ENCODE data around the gene GNG5. TPM values are rescaled to one million over a fixed set of nuclear protein-coding genes. Genes with fewer than 3 reads are reported as not detected.

GNG5 gene
- total RNA-seq, 1 donor from 2014 or later: 119 TPM

- ATAC-seq (no peak), DNase-seq (no peak)
- intact Hi-C loops (cut with DNase I): no loop called here
- Histone ChIP-seq H3K4me1 (no peaks in the 10 kb centered on the region), H3K9me3 (no peaks in the 10 kb centered on the region), H3K4me3 (no peak overlapping the region), H3K36me3 (peaks cover 66% of the 10 kb centered on the region), H3K27me3 (ENCODE audit: low read depth) (no peaks in the 10 kb centered on the region), H3K27ac (no peak overlapping the region)
- TF ChIP-seq, protein P1, sequence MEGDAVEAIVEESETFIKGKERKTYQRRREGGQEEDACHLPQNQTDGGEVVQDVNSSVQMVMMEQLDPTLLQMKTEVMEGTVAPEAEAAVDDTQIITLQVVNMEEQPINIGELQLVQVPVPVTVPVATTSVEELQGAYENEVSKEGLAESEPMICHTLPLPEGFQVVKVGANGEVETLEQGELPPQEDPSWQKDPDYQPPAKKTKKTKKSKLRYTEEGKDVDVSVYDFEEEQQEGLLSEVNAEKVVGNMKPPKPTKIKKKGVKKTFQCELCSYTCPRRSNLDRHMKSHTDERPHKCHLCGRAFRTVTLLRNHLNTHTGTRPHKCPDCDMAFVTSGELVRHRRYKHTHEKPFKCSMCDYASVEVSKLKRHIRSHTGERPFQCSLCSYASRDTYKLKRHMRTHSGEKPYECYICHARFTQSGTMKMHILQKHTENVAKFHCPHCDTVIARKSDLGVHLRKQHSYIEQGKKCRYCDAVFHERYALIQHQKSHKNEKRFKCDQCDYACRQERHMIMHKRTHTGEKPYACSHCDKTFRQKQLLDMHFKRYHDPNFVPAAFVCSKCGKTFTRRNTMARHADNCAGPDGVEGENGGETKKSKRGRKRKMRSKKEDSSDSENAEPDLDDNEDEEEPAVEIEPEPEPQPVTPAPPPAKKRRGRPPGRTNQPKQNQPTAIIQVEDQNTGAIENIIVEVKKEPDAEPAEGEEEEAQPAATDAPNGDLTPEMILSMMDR (IDR thresholded peaks at IDR 0.05): no peak
These were observed 16.6 kb downstream of the GNG5 start for GRCh38 chr1:84489766-84490165.

- intact Hi-C loops (cut with DNase I): no loop called here
- Histone ChIP-seq H3K36me3 (peaks cover 64% of the 10 kb centered on the region), H3K27me3 (ENCODE audit: low read depth) (no peaks in the 10 kb centered on the region), H3K9me3 (no peaks in the 10 kb centered on the region), H3K27ac (no peak overlapping the region), H3K4me1 (no peaks in the 10 kb centered on the region), H3K4me3 (no peak overlapping the region)
- no peak for DNase-seq
- TF ChIP-seq, protein P1 (IDR thresholded peaks at IDR 0.05): no peak
- ATAC-seq: no peak
These were observed 18.3 kb downstream of the GNG5 start for GRCh38 chr1:84488107-84488506.

GRCh38 chr1:84481317-84481716, 25.1 kb downstream of the GNG5 start:
- TF ChIP-seq, protein P1 (IDR thresholded peaks at IDR 0.05): no peak
- intact Hi-C loops (cut with DNase I): no loop called here
- Histone ChIP-seq H3K9me3 (no peaks in the 10 kb centered on the region), H3K36me3 (peaks cover 40% of the 10 kb centered on the region), H3K4me1 (peaks cover 27% of the 10 kb centered on the region), H3K27ac (no peak overlapping the region), H3K27me3 (ENCODE audit: low read depth) (peaks cover 7% of the 10 kb centered on the region), H3K4me3 (no peak overlapping the region)
- no peak for ATAC-seq
- no peak for DNase-seq

DNA sequence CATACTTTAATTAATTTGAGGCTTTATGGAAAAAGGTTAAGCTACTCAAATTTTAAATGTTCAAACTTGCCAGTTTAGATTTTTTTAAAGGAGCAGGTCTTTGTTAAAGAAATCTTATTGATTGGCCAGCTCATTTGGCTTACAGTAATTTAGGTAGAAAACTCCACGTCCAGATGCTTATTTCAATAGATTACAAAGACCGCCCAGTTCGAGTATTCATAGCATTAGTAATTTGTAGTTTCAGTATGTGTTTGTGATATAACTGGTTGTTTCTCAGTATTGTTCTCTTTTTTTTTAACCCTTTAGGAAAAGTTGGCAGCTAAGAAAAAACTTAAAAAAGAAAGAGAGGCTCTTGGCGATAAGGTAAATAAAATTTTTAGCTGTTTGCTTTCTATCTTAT, 25.7 kb downstream of the GNG5 start:
- Histone ChIP-seq H3K4me1 (peaks cover 27% of the 10 kb centered on the region), H3K27me3 (ENCODE audit: low read depth) (peaks cover 7% of the 10 kb centered on the region), H3K4me3 (peak overlapping the region; percentile 80), H3K27ac (no peak overlapping the region), H3K36me3 (peaks cover 40% of the 10 kb centered on the region), H3K9me3 (no peaks in the 10 kb centered on the region)
- TF ChIP-seq, protein P1 (IDR thresholded peaks at IDR 0.05): no peak
- DNase-seq (no peak), ATAC-seq (no peak)
- intact Hi-C loops (cut with DNase I): no loop called here

DNA sequence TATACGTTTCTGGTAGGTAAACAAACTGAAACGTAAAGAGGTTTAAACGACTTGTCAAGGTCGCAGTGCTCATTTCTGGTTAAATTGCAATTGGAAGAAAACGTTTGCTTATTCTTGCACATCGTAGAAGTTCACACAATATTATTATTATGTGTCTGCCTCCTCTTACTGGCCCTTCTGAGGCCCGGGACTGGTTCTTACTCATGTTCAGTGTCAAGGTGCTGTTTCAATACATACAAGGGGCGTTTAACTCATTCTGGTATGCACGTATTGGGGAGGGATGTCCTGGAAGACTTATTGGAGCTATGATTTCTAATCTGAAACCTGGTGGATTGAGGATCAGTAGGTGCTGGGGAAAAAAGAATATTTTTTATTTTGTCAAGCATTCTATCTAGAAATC, 26.4 kb downstream of the GNG5 start:
- intact Hi-C loops (cut with DNase I): no loop called here
- H3K4me3 ChIP-seq: peak overlapping the region; percentile 80
- peaks cover 33% of the 10 kb centered on the region for H3K36me3 ChIP-seq
- DNase-seq (no peak), ATAC-seq (no peak)
- peak overlapping the region; percentile 87 for H3K27ac ChIP-seq
- peaks cover 7% of the 10 kb centered on the region for H3K27me3 ChIP-seq (ENCODE audit: low read depth)
- TF ChIP-seq, protein P1 (IDR thresholded peaks at IDR 0.05): no peak
- peaks cover 27% of the 10 kb centered on the region for H3K4me1 ChIP-seq
- no peaks in the 10 kb centered on the region for H3K9me3 ChIP-seq
